SK-N-SH treated with all-trans-retinoic acid at 6 μM for 48 hours (cell line): ENCODE measurements around the gene SLC30A1.

Source experiments
- ARNTL ChIP-seq: fragments of 450-650 bp; formaldehyde crosslinking; IDR thresholded peaks from 2 replicates; pipeline ENCODE4 v1.5.0; 2020; ENCODE audit warnings: low read depth, mild to moderate bottlenecking, moderate library complexity, borderline replicate concordance
- CSDC2 ChIP-seq: fragments of 250-450 bp; sonication (Bioruptor Pico); IDR thresholded peaks from 2 replicates; pipeline ENCODE4 v1.5.0; 2020; ENCODE audit warnings: mild to moderate bottlenecking, moderate library complexity
- ESRRG ChIP-seq: fragments of 250-450 bp; sonication (Bioruptor Pico); IDR thresholded peaks from 2 replicates; pipeline ENCODE4 v1.6.1; 2021; ENCODE audit warnings: mild to moderate bottlenecking
- OSR1 ChIP-seq: fragments of 250-450 bp; sonication (Bioruptor Pico); IDR thresholded peaks from 2 replicates; pipeline ENCODE4 v1.8.0; 2022; ENCODE audit warnings: moderate library complexity, mild to moderate bottlenecking, inconsistent platforms
- PPARA ChIP-seq: fragments of 250-450 bp; sonication (Bioruptor Pico); IDR thresholded peaks from 2 replicates; pipeline ENCODE4 v1.5.0; 2020; ENCODE audit warnings: mild to moderate bottlenecking, borderline replicate concordance
- RARB ChIP-seq: fragments of 250-450 bp; sonication (Bioruptor Pico); IDR thresholded peaks from 2 replicates; pipeline ENCODE4 v1.8.0; 2021; ENCODE audit warnings: mild to moderate bottlenecking, moderate library complexity
- TOX ChIP-seq: fragments of 250-450 bp; sonication (Bioruptor Pico); IDR thresholded peaks from 2 replicates; pipeline ENCODE4 v1.8.0; 2021; ENCODE audit warnings: mild to moderate bottlenecking, moderate library complexity, borderline replicate concordance
- ZFP3 ChIP-seq: fragments of 250-450 bp; sonication (Bioruptor Pico); IDR thresholded peaks from 2 replicates; pipeline ENCODE4 v1.5.0; 2020; ENCODE audit warnings: mild to moderate bottlenecking, moderate library complexity
- ZFP30 ChIP-seq: fragments of 450-650 bp; formaldehyde crosslinking; IDR thresholded peaks from 2 replicates; pipeline ENCODE4 v1.5.0; 2022; ENCODE audit warnings: mild to moderate bottlenecking, moderate library complexity
- TF ChIP-seq, protein P1 (sequence below): fragments of 250-450 bp; sonication (Bioruptor Pico); IDR thresholded peaks from 2 replicates; pipeline ENCODE4 v1.8.0; 2020; ENCODE audit warnings: mild to moderate bottlenecking, moderate library complexity, borderline replicate concordance
- TF ChIP-seq, protein P2 (sequence below): fragments of 250-450 bp; sonication (Bioruptor Pico); IDR thresholded peaks from 2 replicates; pipeline ENCODE4 v1.5.1; 2020; ENCODE audit warnings: low read depth, mild to moderate bottlenecking, moderate library complexity
- TF ChIP-seq, protein P3 (sequence below): fragments of 250-450 bp; sonication (Bioruptor Pico); IDR thresholded peaks from 2 replicates; pipeline ENCODE4 v1.5.1; 2021; ENCODE audit warnings: mild to moderate bottlenecking, moderate library complexity
- TF ChIP-seq, protein P4 (sequence below): fragments of 250-450 bp; sonication (Bioruptor Pico); IDR thresholded peaks from 2 replicates; pipeline ENCODE4 v1.5.0; 2020; ENCODE audit warnings: mild to moderate bottlenecking, moderate library complexity

DNA sequence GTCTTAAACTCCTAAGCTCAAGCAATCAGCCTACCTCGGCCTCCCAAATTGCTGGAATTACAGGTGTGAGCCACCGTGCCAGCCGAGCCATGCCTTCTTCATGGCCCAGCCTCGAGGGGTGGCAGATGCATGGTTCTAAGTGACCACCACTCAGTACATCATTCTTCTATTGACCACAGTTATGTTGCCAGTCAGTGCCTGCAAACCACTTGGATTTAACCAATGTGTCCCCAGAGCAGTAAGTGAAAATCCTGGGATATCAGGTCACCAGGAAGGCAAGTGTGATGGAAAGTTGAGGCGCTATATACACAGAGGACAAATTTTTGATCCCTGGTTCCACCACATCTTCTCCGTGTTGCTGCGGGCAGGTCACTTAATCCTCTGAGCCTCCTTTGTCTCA is 50.0 kb downstream of the SLC30A1 start:
- TF ChIP-seq RARB (no peak), PPARA (no peak), ZFP3 (CRISPR knock-in tag) (no peak), ESRRG (CRISPR knock-in tag) (no peak), ARNTL (CRISPR knock-in tag) (no peak), CSDC2 (CRISPR knock-in tag) (no peak), ZFP30 (CRISPR knock-in tag) (no peak), OSR1 (CRISPR knock-in tag) (no peak), TOX (CRISPR knock-in tag) (no peak)
- TF ChIP-seq, protein P1, sequence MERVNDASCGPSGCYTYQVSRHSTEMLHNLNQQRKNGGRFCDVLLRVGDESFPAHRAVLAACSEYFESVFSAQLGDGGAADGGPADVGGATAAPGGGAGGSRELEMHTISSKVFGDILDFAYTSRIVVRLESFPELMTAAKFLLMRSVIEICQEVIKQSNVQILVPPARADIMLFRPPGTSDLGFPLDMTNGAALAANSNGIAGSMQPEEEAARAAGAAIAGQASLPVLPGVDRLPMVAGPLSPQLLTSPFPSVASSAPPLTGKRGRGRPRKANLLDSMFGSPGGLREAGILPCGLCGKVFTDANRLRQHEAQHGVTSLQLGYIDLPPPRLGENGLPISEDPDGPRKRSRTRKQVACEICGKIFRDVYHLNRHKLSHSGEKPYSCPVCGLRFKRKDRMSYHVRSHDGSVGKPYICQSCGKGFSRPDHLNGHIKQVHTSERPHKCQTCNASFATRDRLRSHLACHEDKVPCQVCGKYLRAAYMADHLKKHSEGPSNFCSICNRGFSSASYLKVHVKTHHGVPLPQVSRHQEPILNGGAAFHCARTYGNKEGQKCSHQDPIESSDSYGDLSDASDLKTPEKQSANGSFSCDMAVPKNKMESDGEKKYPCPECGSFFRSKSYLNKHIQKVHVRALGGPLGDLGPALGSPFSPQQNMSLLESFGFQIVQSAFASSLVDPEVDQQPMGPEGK (CRISPR knock-in tag), result no peak
- TF ChIP-seq, protein P2, sequence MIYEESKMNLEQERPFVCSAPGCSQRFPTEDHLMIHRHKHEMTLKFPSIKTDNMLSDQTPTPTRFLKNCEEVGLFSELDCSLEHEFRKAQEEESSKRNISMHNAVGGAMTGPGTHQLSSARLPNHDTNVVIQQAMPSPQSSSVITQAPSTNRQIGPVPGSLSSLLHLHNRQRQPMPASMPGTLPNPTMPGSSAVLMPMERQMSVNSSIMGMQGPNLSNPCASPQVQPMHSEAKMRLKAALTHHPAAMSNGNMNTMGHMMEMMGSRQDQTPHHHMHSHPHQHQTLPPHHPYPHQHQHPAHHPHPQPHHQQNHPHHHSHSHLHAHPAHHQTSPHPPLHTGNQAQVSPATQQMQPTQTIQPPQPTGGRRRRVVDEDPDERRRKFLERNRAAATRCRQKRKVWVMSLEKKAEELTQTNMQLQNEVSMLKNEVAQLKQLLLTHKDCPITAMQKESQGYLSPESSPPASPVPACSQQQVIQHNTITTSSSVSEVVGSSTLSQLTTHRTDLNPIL (CRISPR knock-in tag), result no peak
- TF ChIP-seq, protein P3, sequence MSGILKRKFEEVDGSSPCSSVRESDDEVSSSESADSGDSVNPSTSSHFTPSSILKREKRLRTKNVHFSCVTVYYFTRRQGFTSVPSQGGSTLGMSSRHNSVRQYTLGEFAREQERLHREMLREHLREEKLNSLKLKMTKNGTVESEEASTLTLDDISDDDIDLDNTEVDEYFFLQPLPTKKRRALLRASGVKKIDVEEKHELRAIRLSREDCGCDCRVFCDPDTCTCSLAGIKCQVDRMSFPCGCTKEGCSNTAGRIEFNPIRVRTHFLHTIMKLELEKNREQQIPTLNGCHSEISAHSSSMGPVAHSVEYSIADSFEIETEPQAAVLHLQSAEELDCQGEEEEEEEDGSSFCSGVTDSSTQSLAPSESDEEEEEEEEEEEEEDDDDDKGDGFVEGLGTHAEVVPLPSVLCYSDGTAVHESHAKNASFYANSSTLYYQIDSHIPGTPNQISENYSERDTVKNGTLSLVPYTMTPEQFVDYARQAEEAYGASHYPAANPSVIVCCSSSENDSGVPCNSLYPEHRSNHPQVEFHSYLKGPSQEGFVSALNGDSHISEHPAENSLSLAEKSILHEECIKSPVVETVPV, result no peak
- TF ChIP-seq, protein P4, sequence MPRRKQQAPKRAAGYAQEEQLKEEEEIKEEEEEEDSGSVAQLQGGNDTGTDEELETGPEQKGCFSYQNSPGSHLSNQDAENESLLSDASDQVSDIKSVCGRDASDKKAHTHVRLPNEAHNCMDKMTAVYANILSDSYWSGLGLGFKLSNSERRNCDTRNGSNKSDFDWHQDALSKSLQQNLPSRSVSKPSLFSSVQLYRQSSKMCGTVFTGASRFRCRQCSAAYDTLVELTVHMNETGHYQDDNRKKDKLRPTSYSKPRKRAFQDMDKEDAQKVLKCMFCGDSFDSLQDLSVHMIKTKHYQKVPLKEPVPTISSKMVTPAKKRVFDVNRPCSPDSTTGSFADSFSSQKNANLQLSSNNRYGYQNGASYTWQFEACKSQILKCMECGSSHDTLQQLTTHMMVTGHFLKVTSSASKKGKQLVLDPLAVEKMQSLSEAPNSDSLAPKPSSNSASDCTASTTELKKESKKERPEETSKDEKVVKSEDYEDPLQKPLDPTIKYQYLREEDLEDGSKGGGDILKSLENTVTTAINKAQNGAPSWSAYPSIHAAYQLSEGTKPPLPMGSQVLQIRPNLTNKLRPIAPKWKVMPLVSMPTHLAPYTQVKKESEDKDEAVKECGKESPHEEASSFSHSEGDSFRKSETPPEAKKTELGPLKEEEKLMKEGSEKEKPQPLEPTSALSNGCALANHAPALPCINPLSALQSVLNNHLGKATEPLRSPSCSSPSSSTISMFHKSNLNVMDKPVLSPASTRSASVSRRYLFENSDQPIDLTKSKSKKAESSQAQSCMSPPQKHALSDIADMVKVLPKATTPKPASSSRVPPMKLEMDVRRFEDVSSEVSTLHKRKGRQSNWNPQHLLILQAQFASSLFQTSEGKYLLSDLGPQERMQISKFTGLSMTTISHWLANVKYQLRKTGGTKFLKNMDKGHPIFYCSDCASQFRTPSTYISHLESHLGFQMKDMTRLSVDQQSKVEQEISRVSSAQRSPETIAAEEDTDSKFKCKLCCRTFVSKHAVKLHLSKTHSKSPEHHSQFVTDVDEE (CRISPR knock-in tag), result no peak
